HG03354 (cell line): ENCODE measurements around the gene KCNS3.
"Not testable (repeated sequence)": the region's sequence is repeated elsewhere in the genome, so short reads cannot be mapped to it uniquely, and the experiment has no call there.

Experiments used
- ATAC-seq: cut with Tn5 transposase; IDR thresholded peaks from one replicate; pipeline ENCODE4 v1.9.1; 2021; ENCODE audit warnings: mild to moderate bottlenecking; ENCODE audit not compliant: unreplicated experiment, poor library complexity, severe bottlenecking

KCNS3 gene

DNA sequence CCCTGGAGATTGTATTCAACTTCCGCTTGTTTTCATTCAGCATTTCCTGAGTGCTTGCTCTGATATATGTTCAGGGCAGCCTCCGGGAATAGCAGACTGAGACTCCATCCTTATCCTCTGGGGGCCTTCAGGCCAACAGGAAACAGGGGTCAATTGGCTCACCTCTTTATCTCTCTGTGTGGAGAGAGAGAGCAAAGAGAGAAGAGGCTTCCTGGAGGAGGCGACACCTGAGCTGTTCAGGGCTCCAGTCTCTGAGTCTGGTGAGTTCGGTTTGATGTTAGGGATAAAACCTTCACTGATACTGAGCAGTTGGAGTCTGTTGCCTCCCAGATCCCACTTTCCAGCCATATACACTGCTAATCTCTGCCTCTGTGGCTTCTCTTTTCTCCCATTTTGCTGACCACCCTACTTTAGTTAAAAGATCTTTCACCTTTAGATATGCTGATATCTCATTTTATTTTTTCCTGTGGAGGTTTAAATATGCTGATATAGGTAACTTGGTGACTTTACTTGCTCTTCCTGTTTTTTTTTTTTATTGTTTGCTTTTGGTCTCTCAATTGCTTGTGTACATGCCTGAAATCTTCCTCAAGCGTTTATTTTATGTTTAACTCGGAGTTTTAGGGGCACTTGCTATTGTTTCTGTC, 56.9 kb downstream of the KCNS3 start:
- ATAC-seq, result no peak

DNA sequence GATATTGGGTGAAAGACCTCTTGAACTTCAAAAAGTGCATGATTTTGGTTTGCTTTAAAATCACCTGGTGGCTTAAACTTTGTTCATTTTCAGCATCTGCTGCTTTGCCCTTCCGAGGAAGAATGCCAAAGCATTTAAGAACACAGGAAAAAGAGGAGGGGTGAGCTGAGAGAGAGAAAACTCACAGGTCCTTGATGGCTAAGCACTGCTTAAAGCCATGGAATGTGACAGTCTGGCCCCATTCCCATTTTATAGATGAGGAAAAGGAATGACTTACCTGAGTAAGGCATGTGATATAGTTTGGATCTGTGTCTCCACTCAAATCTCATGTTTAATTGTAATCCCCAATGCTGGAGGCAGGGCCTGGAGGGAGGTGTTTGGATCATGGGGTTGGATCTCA, 58.1 kb downstream of the KCNS3 start:
- no peak for ATAC-seq

DNA sequence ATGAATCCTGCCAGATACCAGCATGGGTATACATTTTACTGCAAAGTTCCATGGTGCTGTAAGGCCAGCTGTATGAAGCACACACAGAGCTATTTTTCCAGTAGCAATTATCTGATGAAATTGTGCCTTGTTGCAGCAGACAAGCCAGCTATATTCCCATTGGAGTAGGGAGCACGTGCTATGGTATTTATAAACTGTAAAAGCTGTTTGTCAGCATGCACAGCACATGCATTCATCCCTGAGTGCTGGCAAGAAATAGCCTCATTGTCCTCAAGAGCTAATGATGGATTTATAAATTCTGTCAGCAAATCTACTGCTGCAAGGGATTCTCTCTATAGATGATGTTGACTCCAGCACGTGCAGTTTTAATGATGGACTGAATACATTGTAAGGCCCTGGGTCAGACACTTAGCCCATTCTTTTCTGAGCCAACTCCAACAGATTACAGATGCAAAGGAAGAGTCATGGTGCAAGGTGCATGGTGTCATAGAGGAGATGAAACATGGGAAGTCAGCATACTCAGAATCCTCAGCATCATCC, 61.7 kb downstream of the KCNS3 start:
- ATAC-seq, result no peak

DNA sequence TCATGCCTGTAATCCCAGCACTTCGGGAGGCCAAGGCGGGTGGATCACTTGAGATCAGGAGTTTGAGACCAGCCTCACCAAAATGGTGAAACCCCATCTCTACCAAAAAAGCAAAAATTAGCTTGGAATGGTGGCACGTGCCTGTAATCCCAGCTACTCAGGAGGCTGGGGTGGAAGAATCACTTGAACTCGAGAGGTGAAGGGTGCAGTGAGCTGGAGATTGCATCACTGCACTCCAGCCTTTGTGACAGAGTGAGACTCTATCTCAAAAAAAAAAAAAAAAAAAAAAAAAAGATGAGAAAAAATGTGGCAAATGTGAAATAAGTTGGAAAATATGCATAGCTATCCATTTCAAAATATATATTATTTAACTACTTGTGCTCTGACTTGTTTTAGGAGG, 65.0 kb downstream of the KCNS3 start:
- no peak for ATAC-seq

DNA sequence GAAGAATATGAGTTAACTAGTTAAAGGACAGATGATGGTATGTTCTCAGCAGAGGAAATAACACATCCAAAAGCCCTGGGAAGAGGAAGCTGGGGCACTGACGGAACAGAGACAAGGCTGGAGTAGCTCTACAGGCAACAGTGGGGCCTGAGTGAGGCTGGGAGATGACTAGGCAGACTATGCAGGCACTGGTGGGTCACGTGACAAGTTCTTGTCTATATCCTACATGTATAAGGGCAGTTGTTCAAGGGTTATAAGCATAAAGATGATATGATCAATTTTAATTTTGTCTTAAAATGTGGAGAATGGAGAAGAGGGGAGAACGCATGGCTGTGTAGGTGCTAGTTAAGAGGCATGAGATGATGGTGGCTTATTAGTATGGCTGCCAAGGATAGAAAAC, 68.6 kb downstream of the KCNS3 start:
- no peak for ATAC-seq

DNA sequence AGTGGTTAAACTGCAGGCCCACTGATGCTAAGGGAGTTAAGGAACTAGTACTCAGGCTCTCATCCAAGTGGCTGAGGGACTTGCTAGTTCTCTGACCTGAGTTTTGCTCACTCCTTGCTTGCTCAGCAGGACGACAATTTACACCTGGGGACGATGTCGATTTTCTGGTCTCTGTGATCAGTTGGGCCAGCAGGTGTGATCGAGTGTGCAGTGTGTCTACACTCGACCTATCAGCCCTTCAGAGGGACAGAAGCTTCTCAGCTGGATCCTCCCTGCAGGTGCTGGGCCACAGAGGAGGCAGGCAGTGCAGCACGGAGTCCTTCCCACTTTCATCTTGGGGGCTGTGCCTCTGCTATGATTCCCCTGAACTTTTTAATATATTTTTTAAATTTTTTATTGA, 71.5 kb downstream of the KCNS3 start:
- ATAC-seq, result no peak

DNA sequence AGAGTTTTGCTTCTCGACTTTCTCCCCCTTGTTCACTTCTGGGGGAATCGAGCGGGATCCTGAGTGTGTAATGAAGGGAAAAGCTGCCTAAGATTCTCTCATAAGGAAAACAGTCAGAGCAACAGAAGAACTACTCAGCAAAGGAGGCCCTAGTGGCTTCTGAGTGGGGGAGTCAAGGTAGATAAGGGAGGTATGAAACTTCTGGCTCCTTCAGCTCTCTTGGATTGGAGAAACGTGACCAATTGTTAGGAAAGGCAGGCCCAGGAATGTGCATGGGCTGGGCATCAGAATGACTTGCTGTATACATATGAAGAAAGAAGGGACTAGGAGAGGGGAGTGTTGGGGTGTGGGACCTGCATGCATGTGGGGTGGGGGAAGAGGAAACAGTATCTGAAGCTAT, 73.1 kb downstream of the KCNS3 start:
- no peak for ATAC-seq

DNA sequence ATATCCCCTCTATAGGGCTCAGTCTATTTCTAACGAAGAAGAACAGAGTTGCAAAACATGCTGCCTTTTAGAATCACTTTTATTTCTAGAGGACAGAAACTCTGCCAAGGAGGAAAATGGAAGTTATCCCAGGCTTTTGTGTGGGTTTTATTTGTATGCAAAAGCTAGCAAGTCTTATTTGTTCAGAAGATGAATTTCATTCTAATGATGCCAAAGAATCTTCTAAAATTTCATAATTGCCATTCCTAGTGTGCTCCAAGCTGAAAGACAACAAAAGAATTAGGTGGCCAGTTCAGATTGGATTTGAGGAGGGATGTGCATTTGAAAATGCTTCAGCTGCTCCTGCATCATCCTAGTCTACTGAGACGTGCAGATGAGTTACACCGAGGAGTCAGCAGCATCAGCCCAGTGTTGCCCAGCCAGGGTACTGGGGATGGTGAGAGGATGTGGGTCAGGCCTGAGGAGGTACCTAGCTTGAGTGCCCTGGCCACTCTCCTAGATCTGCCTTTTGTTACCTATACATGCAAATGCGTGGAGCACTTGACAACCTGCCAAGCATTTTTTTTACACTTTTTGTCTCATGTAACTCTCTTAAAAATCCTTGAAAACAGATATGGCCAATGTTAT, 80.1 kb downstream of the KCNS3 start:
- ATAC-seq, result no peak

DNA sequence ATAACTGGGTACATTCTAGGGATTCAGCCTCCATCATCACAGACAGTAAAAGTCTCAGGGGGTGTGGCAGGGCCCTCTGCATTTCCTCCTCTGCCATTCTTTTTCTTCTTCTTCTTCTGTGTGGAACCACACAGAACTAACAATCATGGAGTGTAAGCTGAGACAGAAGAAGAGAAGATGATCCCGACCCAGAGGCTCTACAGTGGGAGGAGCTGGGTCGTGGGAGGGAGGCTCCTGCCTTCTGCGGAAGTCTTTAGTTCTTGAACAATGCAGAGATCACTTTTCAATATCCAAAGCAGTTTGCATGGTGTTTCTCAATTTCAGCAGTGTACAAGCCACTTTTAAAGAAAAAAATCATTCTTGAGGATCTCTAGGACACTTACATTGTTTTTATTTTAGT, 80.9 kb downstream of the KCNS3 start:
- ATAC-seq, result no peak

DNA sequence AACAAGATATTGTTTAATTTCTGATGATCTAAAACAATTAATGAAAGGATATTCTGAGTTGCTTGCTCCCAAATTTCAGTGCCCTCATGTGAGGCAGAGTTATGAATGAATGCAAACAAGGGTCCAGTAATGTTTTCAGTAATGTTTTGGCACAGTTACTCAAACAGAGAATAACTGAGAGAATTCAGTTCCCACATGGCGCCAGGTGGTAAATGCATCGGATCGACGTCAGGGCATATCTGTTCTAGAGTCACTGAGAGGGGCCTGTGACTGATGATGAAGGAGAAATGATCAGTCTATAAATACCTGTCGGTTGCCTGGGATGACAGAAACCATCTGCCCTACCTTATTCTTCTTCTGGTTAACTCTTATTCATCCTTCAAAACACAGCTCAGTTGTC, 81.4 kb downstream of the KCNS3 start:
- ATAC-seq, result no peak

DNA sequence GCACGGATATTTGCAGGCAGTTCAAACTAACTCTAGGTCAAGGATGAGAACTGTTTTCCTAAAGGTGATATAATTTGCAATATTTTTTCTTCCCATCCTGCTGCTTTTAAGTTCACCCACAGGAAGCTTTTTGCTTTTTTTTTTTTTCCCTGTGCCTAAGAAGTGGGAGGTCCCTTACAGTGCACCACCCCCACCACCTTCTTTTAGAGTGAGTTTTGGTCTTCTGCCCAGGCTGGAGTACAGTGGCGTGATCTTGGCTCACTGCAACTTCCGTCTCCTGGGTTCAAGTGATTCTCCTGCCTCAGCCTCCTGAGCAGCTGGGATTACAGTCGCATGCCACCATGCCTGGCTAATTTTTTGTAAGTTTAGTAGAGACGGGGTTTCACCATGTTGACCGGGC, 82.5 kb downstream of the KCNS3 start:
- no peak for ATAC-seq

DNA sequence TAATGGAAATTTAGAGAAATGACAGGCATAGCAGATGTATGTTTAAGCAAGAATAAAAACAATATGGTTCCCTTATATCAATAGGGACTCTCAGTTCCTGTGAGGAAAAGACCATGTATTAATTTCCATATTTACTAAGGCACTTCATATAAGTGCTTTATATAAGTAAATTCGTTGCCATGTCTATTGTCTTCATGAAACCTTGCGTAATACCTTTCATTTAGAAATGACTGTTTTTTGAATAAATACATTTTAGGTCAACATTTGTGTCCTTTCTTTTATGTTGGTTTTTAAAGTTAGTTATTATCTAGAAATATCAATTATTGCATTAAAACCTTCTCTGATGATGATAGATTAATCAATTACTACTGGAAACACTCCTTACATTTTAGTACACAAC, 83.3 kb downstream of the KCNS3 start:
- no peak for ATAC-seq

DNA sequence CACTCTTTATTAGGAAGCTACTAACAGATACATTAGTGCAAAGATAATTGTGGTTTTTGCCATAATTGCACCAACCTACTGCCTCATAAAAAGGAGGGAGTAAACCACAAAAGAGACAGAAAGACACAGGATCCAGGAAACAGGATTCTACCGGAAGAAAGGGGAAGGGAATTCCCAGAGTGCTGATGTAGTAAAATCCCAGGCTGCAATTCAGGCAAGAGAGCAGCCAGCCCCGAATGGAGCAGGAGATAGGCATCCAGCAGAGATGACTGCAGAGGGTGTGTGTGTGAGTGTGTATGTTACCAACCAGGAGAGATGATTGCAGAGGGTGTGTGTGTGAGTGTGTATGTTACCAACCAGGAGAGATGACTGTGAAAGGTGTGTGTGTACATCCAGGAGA, 84.4 kb downstream of the KCNS3 start:
- ATAC-seq, result no peak

DNA sequence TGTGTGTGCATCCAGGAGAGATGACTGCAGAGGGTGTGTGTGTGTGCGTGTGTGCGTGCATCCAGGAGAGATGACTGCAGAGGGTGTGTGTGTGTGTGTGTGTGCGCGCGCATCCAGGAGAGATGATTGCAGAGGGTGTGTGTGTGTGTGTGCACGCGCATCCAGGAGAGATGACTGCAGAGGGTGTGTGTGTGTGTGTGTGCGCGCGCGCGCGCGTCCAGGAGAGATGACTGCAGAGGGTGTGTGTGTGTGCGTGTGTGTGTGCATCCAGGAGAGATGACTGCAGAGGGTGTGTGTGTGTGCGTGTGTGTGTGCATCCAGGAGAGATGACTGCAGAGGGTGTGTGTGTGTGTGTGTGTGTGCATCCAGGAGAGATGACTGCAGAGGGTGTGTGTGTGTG, 85.1 kb downstream of the KCNS3 start:
- ATAC-seq, result not testable (repeated sequence)

DNA sequence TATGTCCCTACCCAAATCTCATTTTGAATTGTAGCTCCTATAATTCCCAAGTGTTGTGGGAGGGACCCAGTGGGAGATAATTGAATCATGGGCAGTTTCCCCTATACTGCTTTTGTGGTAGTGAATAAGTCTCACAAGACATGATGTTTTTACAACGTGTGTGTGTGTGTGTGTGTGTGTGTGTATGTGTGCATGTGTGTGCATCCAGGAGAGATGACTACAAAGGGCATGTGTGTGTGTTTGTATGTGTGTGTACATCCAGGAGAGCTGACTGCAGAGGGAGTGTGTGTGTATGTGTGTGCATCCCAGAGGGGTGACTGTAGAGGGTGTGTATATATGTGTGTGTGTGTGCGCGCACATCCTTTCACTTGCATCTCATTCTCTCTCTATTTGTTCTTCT, 86.7 kb downstream of the KCNS3 start:
- no peak for ATAC-seq

DNA sequence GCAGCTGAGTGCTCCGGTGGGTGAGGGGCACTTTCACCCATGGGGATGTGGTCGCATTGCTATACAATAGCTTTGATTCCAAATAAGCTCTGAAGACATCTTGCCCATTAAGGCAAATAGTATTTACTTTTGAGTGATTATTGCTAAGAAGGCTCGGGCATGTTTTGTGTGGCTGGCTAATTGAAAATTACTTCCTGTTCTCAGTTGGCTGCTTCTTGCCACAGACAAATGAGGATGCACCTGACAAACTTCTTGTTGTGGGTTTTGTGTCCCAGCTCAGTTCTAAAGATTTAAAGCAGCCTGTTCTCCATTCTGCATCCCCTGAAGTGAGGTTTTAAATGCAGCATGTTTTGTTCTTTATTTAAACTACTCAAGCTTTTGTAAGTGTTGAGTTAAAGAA, 88.3 kb downstream of the KCNS3 start:
- ATAC-seq, result peak; percentile 56

DNA sequence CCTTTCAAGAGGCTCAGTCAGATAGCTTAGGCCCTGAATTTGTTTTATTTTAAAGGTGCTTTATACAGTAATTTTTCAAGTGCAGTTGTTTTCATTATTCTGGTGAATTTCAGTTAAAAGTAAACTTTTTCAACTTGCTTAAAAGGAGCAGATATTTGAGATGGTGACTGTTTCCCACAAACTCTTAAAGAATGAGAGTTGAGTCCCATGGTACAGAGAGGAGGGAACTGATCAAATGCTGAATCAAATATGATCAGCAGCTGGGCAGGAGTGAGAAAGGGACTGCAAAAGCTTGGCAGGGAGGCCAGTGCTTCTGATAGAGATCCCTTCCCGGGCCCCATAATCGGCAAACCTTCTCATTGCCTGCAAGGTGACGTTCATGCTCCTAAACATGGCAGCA, 91.2 kb downstream of the KCNS3 start:
- ATAC-seq, result no peak

DNA sequence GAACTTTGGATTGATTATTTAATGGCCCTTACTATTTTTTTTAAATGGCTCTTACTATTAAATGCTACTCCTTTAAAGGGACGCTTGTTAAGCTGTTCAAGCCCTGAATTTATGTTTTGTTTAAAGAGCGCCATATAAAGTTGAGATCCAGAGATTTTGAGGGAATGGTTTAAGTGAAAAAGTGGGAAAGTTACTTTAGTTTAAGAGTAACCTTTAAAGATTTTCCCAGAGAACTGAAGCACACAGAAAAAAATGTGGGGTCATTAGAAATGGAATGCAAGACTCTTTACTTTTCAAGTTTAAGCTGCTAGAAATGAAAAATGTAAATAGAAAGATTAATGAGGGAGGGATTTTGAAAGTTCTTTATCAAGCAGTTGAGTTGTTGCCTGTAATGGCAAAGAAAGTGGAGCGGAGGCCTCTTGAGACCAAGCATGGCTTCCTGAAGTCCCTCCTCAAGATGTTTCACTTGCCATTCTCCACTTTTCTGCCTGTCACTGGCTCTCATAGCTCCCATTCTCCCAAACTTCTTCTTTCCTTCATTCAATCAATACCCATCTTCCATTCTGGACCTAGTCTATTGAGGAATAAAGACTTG, 93.2 kb downstream of the KCNS3 start:
- ATAC-seq, result no peak

DNA sequence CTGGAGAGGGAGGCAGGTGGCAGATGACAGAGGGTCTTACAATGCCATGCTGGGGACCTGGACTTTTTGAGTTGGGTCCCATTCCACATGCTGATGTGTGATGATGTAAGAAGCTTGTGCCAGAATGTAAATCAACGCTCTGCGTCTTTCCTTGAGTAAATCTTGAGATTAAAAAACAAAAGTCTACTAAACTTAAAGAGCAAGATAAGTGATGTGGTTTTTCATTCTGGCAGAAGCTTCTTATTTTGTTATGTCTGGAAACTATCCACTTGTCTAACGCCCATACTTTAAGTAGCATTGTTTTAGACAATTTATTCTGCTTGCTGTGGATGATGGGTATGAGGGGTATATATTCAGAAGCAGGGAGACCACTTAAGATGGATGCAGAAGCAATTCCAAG, 94.5 kb downstream of the KCNS3 start:
- ATAC-seq, result no peak

DNA sequence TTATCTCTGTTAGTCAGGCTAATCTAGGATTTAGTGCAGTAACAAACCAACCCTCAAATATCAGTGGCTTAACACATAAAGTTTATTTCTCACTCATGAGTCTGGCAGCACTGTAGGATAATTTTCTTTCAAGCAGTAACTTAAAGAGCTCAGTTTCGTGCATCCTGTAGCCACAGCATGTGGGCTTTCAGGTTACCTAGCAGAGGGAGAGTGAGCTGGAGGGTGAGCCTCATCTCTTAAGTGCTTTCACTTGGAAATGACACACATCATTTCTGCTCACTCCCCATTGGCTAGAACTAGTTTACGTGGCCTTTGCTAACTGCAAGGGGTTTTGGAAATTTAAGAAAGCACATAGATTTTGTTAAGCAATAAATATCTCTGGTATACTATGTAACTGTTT, 96.9 kb downstream of the KCNS3 start:
- ATAC-seq, result no peak
